AG08395 (cell line): Measurements from ENCODE around the gene RPL23.

Experiments
- DNase-seq: peaks from one replicate; pipeline ENCODE4 v3.0.0; 2012; ENCODE audit warnings: mixed read lengths, low spot score

The RPL23 gene

GRCh38 chr17:38883592-38884526, 30.3 kb upstream of the RPL23 start:
- no peak for DNase-seq

GRCh38 chr17:38882870-38883269, 29.3 kb upstream of the RPL23 start:
- DNase-seq = no peak

- peak; percentile 41 for DNase-seq
Measured at GRCh38 chr17:38881600-38882191, 28.2 kb upstream of the RPL23 start.

GRCh38 chr17:38879878-38880665, 26.6 kb upstream of the RPL23 start:
- DNase-seq = peak; percentile 95

GRCh38 chr17:38877130-38877851, 23.8 kb upstream of the RPL23 start:
- DNase-seq = no peak

- no peak for DNase-seq
Measured at GRCh38 chr17:38875477-38876075, 22.1 kb upstream of the RPL23 start.

- DNase-seq = no peak
Measured at GRCh38 chr17:38874505-38875400, 21.2 kb upstream of the RPL23 start.

GRCh38 chr17:38873640-38874380, 20.3 kb upstream of the RPL23 start:
- DNase-seq = no peak

GRCh38 chr17:38872671-38873385, 19.3 kb upstream of the RPL23 start:
- DNase-seq = no peak

- no peak for DNase-seq
Measured at GRCh38 chr17:38872027-38872511, 18.5 kb upstream of the RPL23 start.

- DNase-seq = peak; percentile 55
Measured at GRCh38 chr17:38871247-38872015, 17.9 kb upstream of the RPL23 start.

- DNase-seq = peak; percentile 60
Measured at GRCh38 chr17:38870259-38871165, 17.0 kb upstream of the RPL23 start.

GRCh38 chr17:38869526-38870258, 16.2 kb upstream of the RPL23 start, which contains the start of gene LASP1:
Gene LASP1, plus strand, starts transcription at chr17:38870058. Its CDS starts 132 bp downstream, at chr17:38870190.
- DNase-seq = peak; percentile 92

- peak; percentile 69 for DNase-seq
Measured at GRCh38 chr17:38868817-38869525, 15.4 kb upstream of the RPL23 start.
